Mesenchymal stem cell (in vitro differentiated cells and primary cell): ENCODE data around the gene GGTLC2. TPM values are rescaled to one million over a fixed set of nuclear protein-coding genes. Genes with fewer than 3 reads are reported as not detected.
"Not testable (repeated sequence)": the region's sequence is repeated elsewhere in the genome, so short reads cannot be mapped to it uniquely, and the experiment has no call there.

Experiments
- DNase-seq: peaks from one replicate; pipeline ENCODE4 v3.0.0-alpha.2; 2013
- H2AFZ ChIP-seq: one replicate; pipeline ENCODE4 v1.6.1; 2013; ENCODE audit warnings: low read depth, mild to moderate bottlenecking, control low read depth, inconsistent platforms, low read length, moderate library complexity
- H2AK5ac ChIP-seq: 2 replicates; pipeline ENCODE4 v1.6.1; 2013; ENCODE audit warnings: low read length, moderate library complexity, mild to moderate bottlenecking, inconsistent platforms; ENCODE audit not compliant: severe bottlenecking
- H2BK120ac ChIP-seq: one replicate; pipeline ENCODE4 v1.6.1; 2013; ENCODE audit warnings: low read depth, mild to moderate bottlenecking, inconsistent platforms, low read length, moderate library complexity
- H2BK12ac ChIP-seq, 2 experiments: one replicate each; pipeline ENCODE4 v1.6.1; 2013; ENCODE audit warnings: inconsistent platforms in 2 of 2, low read length in 2 of 2, mild to moderate bottlenecking in 2 of 2, moderate library complexity in 2 of 2, control low read depth in 1 of 2
- H2BK15ac ChIP-seq: one replicate; pipeline ENCODE4 v1.6.1; 2013; ENCODE audit warnings: mild to moderate bottlenecking, low read depth, inconsistent platforms; ENCODE audit not compliant: poor library complexity, severe bottlenecking
- H2BK5ac ChIP-seq: 2 replicates; pipeline ENCODE4 v1.6.1; 2013; ENCODE audit warnings: low read depth, mild to moderate bottlenecking, low read length, control low read depth, inconsistent platforms; ENCODE audit not compliant: poor library complexity, severe bottlenecking
- H3K14ac ChIP-seq, 2 experiments: one replicate each; pipeline ENCODE4 v1.6.1; 2013; ENCODE audit warnings: inconsistent platforms in 2 of 2, low read length in 2 of 2, control low read depth in 1 of 2, mild to moderate bottlenecking in 1 of 2, moderate library complexity in 1 of 2
- H3K18ac ChIP-seq, 2 experiments: one replicate each; pipeline ENCODE4 v1.6.1; 2013; ENCODE audit warnings: inconsistent platforms in 2 of 2, low read length in 2 of 2, control low read depth in 1 of 2, low read depth in 1 of 2, mild to moderate bottlenecking in 1 of 2
- H3K23ac ChIP-seq, 2 experiments: one replicate each; pipeline ENCODE4 v1.6.1; 2013; ENCODE audit warnings: inconsistent platforms in 2 of 2, low read length in 2 of 2, mild to moderate bottlenecking in 2 of 2, moderate library complexity in 2 of 2, control low read depth in 1 of 2
- H3K27ac ChIP-seq: 2 replicates; pipeline ENCODE4 v1.5.1; 2013; ENCODE audit warnings: mild to moderate bottlenecking, moderate library complexity, low read length, control low read depth, inconsistent platforms; ENCODE audit not compliant: poor library complexity, severe bottlenecking
- H3K27me3 ChIP-seq, 2 experiments: 2 replicates each; pipeline versions ENCODE4 v1.6.1 to v1.7.0; 2013; ENCODE audit warnings: low read length in 2 of 2, mild to moderate bottlenecking in 2 of 2, moderate library complexity in 2 of 2, control low read depth in 1 of 2, inconsistent platforms in 1 of 2; ENCODE audit not compliant: control insufficient read depth in 1 of 2, insufficient read depth in 1 of 2
- H3K36me3 ChIP-seq, 2 experiments: 2 replicates each; pipeline versions ENCODE4 v1.6.1 to v1.7.0; 2013; ENCODE audit warnings: low read length in 2 of 2, control low read depth in 1 of 2, inconsistent platforms in 1 of 2, low read depth in 1 of 2, mild to moderate bottlenecking in 1 of 2; ENCODE audit not compliant: insufficient read depth in 2 of 2, control insufficient read depth in 1 of 2
- H3K4ac ChIP-seq, 2 experiments: one replicate each; pipeline ENCODE4 v1.6.1; 2013; ENCODE audit warnings: inconsistent platforms in 2 of 2, low read length in 2 of 2, mild to moderate bottlenecking in 2 of 2, moderate library complexity in 2 of 2, control low read depth in 1 of 2, low read depth in 1 of 2
- H3K4me1 ChIP-seq: 2 replicates; pipeline ENCODE4 v1.6.1; 2013; ENCODE audit warnings: low read depth, low read length, control low read depth; ENCODE audit not compliant: control insufficient read depth, insufficient read depth
- H3K4me2 ChIP-seq: 2 replicates; pipeline ENCODE4 v1.6.1; 2013; ENCODE audit warnings: low read length, mild to moderate bottlenecking, inconsistent platforms; ENCODE audit not compliant: poor library complexity, severe bottlenecking
- H3K4me3 ChIP-seq, 2 experiments: 2 replicates each; pipeline versions ENCODE4 v1.5.1 to v1.7.0; 2013; ENCODE audit warnings: low read length in 2 of 2, mild to moderate bottlenecking in 2 of 2, control low read depth in 1 of 2, low read depth in 1 of 2; ENCODE audit not compliant: insufficient read depth in 1 of 2
- H3K79me1 ChIP-seq: replicated peaks from 2 replicates; pipeline ENCODE4 v1.6.1; 2013; ENCODE audit warnings: mild to moderate bottlenecking, control low read depth, low read length, inconsistent platforms; ENCODE audit not compliant: poor library complexity, severe bottlenecking
- H3K9ac ChIP-seq: 2 replicates; pipeline ENCODE4 v1.7.0; 2013; ENCODE audit warnings: mild to moderate bottlenecking, low read length, moderate library complexity
- H3K9me3 ChIP-seq: 2 replicates; pipeline ENCODE4 v1.7.0; 2013; ENCODE audit warnings: mild to moderate bottlenecking, low read length; ENCODE audit not compliant: control insufficient read depth
- H4K8ac ChIP-seq: one replicate; pipeline ENCODE4 v1.6.1; 2013; ENCODE audit warnings: inconsistent platforms, mild to moderate bottlenecking, low read length, moderate library complexity
- H4K91ac ChIP-seq: one replicate; pipeline ENCODE4 v1.6.1; 2013; ENCODE audit warnings: mild to moderate bottlenecking, low read length, inconsistent platforms
- WGBS: methylation state at CpG from one replicate; pipeline ENCODE4 v1.1.7; 2013; ENCODE audit warnings: mixed read lengths; 5-methylcytosine and 5-hydroxymethylcytosine counted together
- polyA plus RNA-seq, 2 experiments: library from polyadenylated mRNA; stranded (reverse); fragments of 200-250 nt; gene quantifications; one replicate each; pipeline ENCODE4 v1.2.3, GENCODE V29; 2013

The GGTLC2 gene
- not detected for polyA plus RNA-seq (2013, experiment 1 of 2)
- polyA plus RNA-seq (2013, experiment 2 of 2), result not detected

- not testable (repeated sequence) for H4K91ac ChIP-seq
- WGBS, result 80% methylated on average over 1 of the region's 30 CpGs
Measured at GRCh38 chr22:22644314-22644713, at the start of gene GGTLC2. Gene GGTLC2 (plus strand): TSS chr22:22644614. CDS start chr22:22646346, 1,732 bp downstream.

GRCh38 chr22:22595001-22595835 is 49.2 kb upstream of the GGTLC2 start:
- H3K14ac ChIP-seq, result no peak overlapping the region
- no peak overlapping the region for H4K8ac ChIP-seq
- H2BK5ac ChIP-seq, result no peak overlapping the region
- no peak overlapping the region for H2BK12ac ChIP-seq
- no peak overlapping the region for H3K27ac ChIP-seq
- no peaks in the 10 kb centered on the region for H3K9me3 ChIP-seq
- no peak overlapping the region for H3K23ac ChIP-seq
- H3K36me3 ChIP-seq, result no peaks in the 10 kb centered on the region
- no peak overlapping the region for H3K4me3 ChIP-seq
- no peak overlapping the region for H4K91ac ChIP-seq
- H3K27me3 ChIP-seq, result peaks cover 11 to 67% of the 10 kb centered on the region in 2 experiments
- H3K79me1 ChIP-seq, result no peaks in the 10 kb centered on the region
- H3K4ac ChIP-seq, result no peak overlapping the region
- H3K9ac ChIP-seq, result no peak overlapping the region
- H2AK5ac ChIP-seq, result no peak overlapping the region
- no peak overlapping the region for H3K4me2 ChIP-seq
- H2BK120ac ChIP-seq, result no peak overlapping the region
- no peak overlapping the region for H2AFZ ChIP-seq
- no peaks in the 10 kb centered on the region for H3K4me1 ChIP-seq
- WGBS, result 59% methylated on average over 5 of the region's 5 CpGs
- no peak overlapping the region for H2BK15ac ChIP-seq
- no peak overlapping the region for H3K18ac ChIP-seq
- no peak for DNase-seq

More at GRCh38 chr22:22644314-22644713, at the start of gene GGTLC2:
- H3K14ac ChIP-seq, H3K4me3 ChIP-seq, H3K23ac ChIP-seq, H3K9ac ChIP-seq, H4K8ac ChIP-seq, H2BK12ac ChIP-seq, H3K27ac ChIP-seq, H3K4me1 ChIP-seq, H2BK5ac ChIP-seq, H3K4ac ChIP-seq, H2BK15ac ChIP-seq, H2AFZ ChIP-seq, H2BK120ac ChIP-seq, H3K36me3 ChIP-seq, H3K4me2 ChIP-seq, H3K9me3 ChIP-seq, H3K18ac ChIP-seq, DNase-seq, H3K27me3 ChIP-seq, H3K79me1 ChIP-seq, H2AK5ac ChIP-seq: not testable (repeated sequence)

- Histone ChIP-seq H3K4me2 (no peak overlapping the region), H3K4me1 (no peaks in the 10 kb centered on the region), H4K8ac (no peak overlapping the region), H3K9me3 (no peaks in the 10 kb centered on the region), H2BK15ac (no peak overlapping the region), H2AFZ (no peak overlapping the region), H3K23ac (no peak overlapping the region), H2AK5ac (no peak overlapping the region), H3K4ac (no peak overlapping the region), H2BK12ac (no peak overlapping the region), H3K14ac (no peak overlapping the region), H2BK120ac (no peak overlapping the region), H3K4me3 (no peak overlapping the region), H3K36me3 (no peaks in the 10 kb centered on the region), H4K91ac (no peak overlapping the region), H2BK5ac (no peak overlapping the region), H3K27ac (no peak overlapping the region), H3K27me3 (peaks cover 6 to 72% of the 10 kb centered on the region in 2 experiments), H3K79me1 (no peaks in the 10 kb centered on the region), H3K9ac (no peak overlapping the region), H3K18ac (no peak overlapping the region)
- WGBS, result 58% methylated on average over 4 of the region's 5 CpGs
- no peak for DNase-seq
Measured at GRCh38 chr22:22598144-22598543, 46.3 kb upstream of the GGTLC2 start.

GRCh38 chr22:22599248-22599647 is 45.2 kb upstream of the GGTLC2 start:
- Histone ChIP-seq H2AFZ (no peak overlapping the region), H3K4me2 (no peak overlapping the region), H2BK5ac (no peak overlapping the region), H3K4ac (no peak overlapping the region), H3K27me3 (peaks cover 6 to 79% of the 10 kb centered on the region in 2 experiments), H3K4me3 (no peak overlapping the region), H3K18ac (no peak overlapping the region), H3K79me1 (no peaks in the 10 kb centered on the region), H2BK120ac (no peak overlapping the region), H4K91ac (no peak overlapping the region), H3K9ac (no peak overlapping the region), H3K36me3 (no peaks in the 10 kb centered on the region), H4K8ac (no peak overlapping the region), H3K4me1 (no peaks in the 10 kb centered on the region), H2BK12ac (no peak overlapping the region), H3K23ac (no peak overlapping the region), H3K14ac (no peak overlapping the region), H2BK15ac (no peak overlapping the region), H3K9me3 (no peaks in the 10 kb centered on the region), H3K27ac (no peak overlapping the region), H2AK5ac (no peak overlapping the region)
- 48% methylated on average over 3 of the region's 3 CpGs for WGBS
- DNase-seq, result no peak
